ENCODE results near the gene WDFY3. TPM values are rescaled to one million over a fixed set of nuclear protein-coding genes. Genes with fewer than 3 reads are reported as not detected.

The WDFY3 gene
- total and polyA plus RNA-seq, 2 of the 13 experiments (the other 11 are each of a cell fraction or from before 2014, with no cell fraction given), result 16.7 to 24.5 TPM

DNA sequence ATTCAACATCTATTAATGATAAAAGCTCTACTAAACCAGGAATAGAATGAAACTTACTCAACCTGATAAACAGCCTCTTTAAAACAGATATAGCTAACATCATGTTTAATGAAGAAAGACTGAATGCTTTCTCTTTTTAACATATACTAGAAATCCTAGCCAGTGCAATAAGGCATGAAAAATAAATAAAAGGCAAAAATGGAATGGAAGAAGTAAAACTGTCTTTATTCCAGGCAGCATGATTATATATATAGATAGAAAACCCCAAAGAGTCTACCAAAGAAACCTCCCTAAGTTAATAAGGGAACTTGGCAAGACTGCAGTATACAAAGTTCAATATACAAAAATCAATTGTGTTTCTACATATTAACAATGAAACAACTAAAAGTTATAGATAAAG lies 25.5 kb downstream of the WDFY3 start:
- H2AFZ ChIP-seq (ENCODE audit: low read length), result no peak overlapping the region
- peaks cover 21% of the 10 kb centered on the region for H3K79me2 ChIP-seq (ENCODE audit: insufficient read depth, low read length)
- no peaks in the 10 kb centered on the region for H3K27me3 ChIP-seq (ENCODE audit: control insufficient read depth in 1 of 2, insufficient read depth in 2 of 2, low read length in 2 of 2)
- H3K27ac ChIP-seq (ENCODE audit: extremely low read length, insufficient read depth, low read length), result no peak overlapping the region
- no TSS peak for BruUV-seq (replicated peaks)
- H3K4me2 ChIP-seq (ENCODE audit: low read depth, low read length), result no peak overlapping the region
- FAIRE-seq, result no peak
- intact Hi-C loops (cut with micrococcal nuclease; ENCODE audit: unreplicated experiment), result no loop called here
- ChIA-PET CTCF (ENCODE audit: low intra/inter-chr PET ratio, low total read pairs) (no interaction called here), POLR2A (no interaction called here)
- DNase-seq (ENCODE audit: low spot score), result no peak
- H3K9ac ChIP-seq (ENCODE audit: insufficient read depth, low read depth, low read length), result no peak overlapping the region
- no peak for ATAC-seq
- H4K20me1 ChIP-seq (ENCODE audit: insufficient read depth, low read length), result 0 out of 2 replicates have a peak, but pooled peaks cover 5% of the 10 kb centered on the region
- no peak overlapping the region for H3K4me3 ChIP-seq (replicated peaks in 1 of 3; ENCODE audit: insufficient read depth in 1 of 3, low read depth in 2 of 3, low read length in 3 of 3)
- in situ Hi-C loops (cut with HindIII; ENCODE audit: extremely low pct_ligation_motif_present, low pct_unique_long_range_greater_than_20kb), result no loop called here
- H3K36me3 ChIP-seq (replicated peaks in 1 of 2; ENCODE audit: control insufficient read depth in 1 of 2, insufficient read depth in 2 of 2, low read length in 2 of 2), result no peaks in the 10 kb centered on the region; a peak in 1 of 5 replicates
- TF ChIP-seq, protein P1, sequence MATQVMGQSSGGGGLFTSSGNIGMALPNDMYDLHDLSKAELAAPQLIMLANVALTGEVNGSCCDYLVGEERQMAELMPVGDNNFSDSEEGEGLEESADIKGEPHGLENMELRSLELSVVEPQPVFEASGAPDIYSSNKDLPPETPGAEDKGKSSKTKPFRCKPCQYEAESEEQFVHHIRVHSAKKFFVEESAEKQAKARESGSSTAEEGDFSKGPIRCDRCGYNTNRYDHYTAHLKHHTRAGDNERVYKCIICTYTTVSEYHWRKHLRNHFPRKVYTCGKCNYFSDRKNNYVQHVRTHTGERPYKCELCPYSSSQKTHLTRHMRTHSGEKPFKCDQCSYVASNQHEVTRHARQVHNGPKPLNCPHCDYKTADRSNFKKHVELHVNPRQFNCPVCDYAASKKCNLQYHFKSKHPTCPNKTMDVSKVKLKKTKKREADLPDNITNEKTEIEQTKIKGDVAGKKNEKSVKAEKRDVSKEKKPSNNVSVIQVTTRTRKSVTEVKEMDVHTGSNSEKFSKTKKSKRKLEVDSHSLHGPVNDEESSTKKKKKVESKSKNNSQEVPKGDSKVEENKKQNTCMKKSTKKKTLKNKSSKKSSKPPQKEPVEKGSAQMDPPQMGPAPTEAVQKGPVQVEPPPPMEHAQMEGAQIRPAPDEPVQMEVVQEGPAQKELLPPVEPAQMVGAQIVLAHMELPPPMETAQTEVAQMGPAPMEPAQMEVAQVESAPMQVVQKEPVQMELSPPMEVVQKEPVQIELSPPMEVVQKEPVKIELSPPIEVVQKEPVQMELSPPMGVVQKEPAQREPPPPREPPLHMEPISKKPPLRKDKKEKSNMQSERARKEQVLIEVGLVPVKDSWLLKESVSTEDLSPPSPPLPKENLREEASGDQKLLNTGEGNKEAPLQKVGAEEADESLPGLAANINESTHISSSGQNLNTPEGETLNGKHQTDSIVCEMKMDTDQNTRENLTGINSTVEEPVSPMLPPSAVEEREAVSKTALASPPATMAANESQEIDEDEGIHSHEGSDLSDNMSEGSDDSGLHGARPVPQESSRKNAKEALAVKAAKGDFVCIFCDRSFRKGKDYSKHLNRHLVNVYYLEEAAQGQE (IDR thresholded peaks at IDR 0.05; ENCODE audit: borderline replicate concordance in 1 of 2, low read depth in 1 of 2, low read length in 2 of 2), result no peak
- 0 out of 2 replicates have a peak, but pooled peaks have one; percentile 18 for TF ChIP-seq RCOR2 (CRISPR knock-in tag; IDR thresholded peaks at IDR 0.05)
- TF ChIP-seq, protein P2, sequence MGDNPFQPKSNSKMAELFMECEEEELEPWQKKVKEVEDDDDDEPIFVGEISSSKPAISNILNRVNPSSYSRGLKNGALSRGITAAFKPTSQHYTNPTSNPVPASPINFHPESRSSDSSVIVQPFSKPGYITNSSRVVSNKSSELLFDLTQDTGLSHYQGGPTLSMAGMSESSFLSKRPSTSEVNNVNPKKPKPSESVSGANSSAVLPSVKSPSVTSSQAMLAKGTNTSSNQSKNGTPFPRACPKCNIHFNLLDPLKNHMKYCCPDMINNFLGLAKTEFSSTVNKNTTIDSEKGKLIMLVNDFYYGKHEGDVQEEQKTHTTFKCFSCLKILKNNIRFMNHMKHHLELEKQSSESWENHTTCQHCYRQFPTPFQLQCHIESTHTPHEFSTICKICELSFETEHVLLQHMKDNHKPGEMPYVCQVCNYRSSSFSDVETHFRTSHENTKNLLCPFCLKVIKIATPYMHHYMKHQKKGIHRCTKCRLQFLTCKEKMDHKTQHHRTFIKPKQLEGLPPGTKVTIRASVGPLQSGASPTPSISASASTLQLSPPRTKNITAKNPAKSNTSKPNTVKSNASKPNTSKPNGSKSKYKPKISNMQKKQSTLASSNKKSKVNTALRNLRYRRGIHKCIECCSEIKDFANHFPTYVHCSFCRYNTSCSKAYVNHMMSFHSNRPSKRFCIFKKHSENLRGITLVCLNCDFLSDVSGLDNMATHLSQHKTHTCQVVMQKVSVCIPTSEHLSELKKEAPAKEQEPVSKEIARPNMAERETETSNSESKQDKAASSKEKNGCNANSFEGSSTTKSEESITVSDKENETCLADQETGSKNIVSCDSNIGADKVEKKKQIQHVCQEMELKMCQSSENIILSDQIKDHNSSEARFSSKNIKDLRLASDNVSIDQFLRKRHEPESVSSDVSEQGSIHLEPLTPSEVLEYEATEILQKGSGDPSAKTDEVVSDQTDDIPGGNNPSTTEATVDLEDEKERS (CRISPR knock-in tag; IDR thresholded peaks at IDR 0.05), result peak; percentile 53; the same call in 1 of the 2 replicates
- H3K4me1 ChIP-seq (ENCODE audit: insufficient read depth, low read length), result no peaks in the 10 kb centered on the region
- peaks cover 22% of the 10 kb centered on the region for H3K9me3 ChIP-seq (ENCODE audit: low read length)
